HuH-7.5 (cell line): ENCODE data around the gene GARRE1.

Source experiments
- DNase-seq: peaks from one replicate; pipeline ENCODE4 v3.0.0; 2011; ENCODE audit warnings: low spot score

The GARRE1 gene

GRCh38 chr19:34298891-34299520, 44.7 kb downstream of the GARRE1 start:
- DNase-seq: no peak

DNA sequence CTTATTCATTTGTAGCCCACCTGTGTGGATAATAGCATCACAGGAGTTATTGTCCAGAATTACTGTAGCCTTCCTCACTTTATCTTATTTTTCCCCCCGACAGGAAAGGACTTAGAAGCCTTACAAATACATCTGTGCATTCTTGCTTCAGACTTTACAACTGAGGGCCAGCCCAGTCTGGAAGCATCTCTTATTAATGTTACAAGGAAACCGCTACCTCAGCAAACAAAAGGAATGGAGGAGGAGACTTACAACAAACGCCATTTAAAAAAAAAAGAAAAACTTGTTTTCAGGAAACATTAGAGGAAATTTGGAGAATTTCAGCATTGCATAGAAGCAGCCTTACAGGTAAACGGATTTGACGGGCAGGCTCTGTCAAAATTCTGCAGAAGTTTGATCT, 45.2 kb downstream of the GARRE1 start:
- no peak for DNase-seq

DNA sequence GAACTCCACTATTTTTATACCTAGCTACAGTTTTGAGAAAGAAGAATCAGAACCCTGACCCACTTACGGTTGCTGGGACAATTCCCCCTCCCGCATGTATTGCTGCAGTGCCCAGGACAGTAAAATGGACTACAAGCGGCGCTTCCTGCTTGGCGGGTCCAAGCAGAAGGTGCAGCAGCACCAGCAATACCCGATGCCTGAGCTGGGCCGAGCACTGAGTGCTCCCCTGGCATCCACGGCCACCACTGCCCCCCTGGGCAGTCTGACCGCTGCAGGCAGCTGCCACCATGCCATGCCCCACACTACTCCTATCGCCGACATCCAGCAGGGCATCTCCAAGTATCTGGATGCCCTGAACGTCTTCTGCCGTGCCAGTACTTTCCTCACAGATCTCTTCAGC, 46.0 kb downstream of the GARRE1 start:
- DNase-seq: no peak

DNA sequence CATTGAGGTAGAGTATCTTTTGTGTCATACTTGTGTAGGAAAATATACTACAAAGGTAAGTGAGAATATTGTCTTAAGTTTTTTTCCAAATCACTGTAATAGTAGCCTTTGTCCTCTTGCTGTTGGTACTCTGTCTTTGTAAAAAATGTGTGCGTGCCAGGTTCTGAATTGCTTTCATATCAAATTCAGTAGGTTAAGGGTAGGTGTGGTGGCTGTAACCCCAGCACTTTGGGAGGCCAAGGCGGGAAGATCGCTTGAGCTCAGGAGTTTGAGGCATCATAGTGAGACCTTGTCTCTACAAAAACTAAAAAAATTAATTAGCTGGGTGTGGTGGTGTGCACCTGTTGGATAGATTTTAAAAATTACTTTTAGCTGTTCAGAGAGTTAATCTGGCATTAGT, 46.6 kb downstream of the GARRE1 start:
- DNase-seq: no peak
